Activated naive CD8-positive, alpha-beta T cell (primary cell): ENCODE results near the gene TRHDE.

Experiments used
- H3K27ac Mint-ChIP-seq: one replicate; pipeline ENCODE4 v1.8.0; 2021; ENCODE audit warnings: mixed read lengths
- H3K27me3 Mint-ChIP-seq: one replicate; pipeline ENCODE4 v1.8.0; 2021; ENCODE audit warnings: mixed read lengths
- H3K36me3 Mint-ChIP-seq: one replicate; pipeline ENCODE4 v1.8.0; 2021; ENCODE audit warnings: mixed read lengths
- H3K4me1 Mint-ChIP-seq: one replicate; pipeline ENCODE4 v1.8.0; 2021; ENCODE audit warnings: low read depth, mixed read lengths
- H3K4me3 Mint-ChIP-seq: one replicate; pipeline ENCODE4 v1.8.0; 2021; ENCODE audit warnings: mild to moderate bottlenecking, mixed read lengths
- H3K9me3 Mint-ChIP-seq: one replicate; pipeline ENCODE4 v1.8.0; 2021; ENCODE audit warnings: low read depth, mixed read lengths

Gene TRHDE

DNA sequence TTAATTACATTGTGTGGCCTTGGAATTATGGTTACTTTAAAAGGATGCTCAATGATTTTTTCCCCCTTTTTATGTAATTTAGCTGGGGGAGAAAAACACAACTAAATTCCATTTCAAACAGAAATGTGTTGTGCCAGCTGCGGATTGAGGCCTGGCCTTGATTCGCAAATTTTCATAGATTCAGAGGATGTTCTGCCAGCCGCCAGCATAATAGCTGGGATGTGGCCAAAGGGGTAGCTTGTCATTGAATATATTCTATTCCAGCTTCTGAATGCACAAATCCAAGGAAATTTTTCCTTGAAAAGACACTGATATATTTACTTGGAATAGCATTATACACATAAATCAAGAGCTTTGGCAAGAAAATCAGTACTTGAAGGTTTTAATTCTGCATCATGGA is 43.7 kb downstream of the TRHDE start:
- no peak overlapping the region for H3K27ac Mint-ChIP-seq
- H3K27me3 Mint-ChIP-seq = no peaks in the 10 kb centered on the region
- H3K4me3 Mint-ChIP-seq = no peak overlapping the region
- H3K4me1 Mint-ChIP-seq = no peaks in the 10 kb centered on the region
- no peaks in the 10 kb centered on the region for H3K36me3 Mint-ChIP-seq
- peaks cover 5% of the 10 kb centered on the region for H3K9me3 Mint-ChIP-seq

DNA sequence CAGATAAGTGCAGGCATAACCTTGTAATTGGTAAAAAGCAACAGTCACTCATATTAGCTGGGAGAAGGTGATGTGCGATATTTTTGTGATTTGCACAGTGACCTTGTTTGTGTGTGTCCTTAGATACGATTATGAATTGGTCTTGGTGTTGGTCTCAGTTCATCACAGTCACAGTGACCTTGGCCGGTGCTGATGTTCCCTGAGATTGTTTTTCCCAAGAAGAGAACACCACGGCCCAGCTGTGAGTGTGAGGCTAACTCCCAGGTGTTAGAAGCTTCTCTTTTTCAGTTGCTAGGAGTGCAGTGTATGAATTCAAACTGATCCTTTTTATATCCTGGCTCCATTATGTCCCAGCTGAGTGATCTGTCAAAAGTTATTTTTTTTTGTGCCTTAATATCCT is 46.2 kb downstream of the TRHDE start:
- no peaks in the 10 kb centered on the region for H3K4me1 Mint-ChIP-seq
- H3K36me3 Mint-ChIP-seq = no peaks in the 10 kb centered on the region

DNA sequence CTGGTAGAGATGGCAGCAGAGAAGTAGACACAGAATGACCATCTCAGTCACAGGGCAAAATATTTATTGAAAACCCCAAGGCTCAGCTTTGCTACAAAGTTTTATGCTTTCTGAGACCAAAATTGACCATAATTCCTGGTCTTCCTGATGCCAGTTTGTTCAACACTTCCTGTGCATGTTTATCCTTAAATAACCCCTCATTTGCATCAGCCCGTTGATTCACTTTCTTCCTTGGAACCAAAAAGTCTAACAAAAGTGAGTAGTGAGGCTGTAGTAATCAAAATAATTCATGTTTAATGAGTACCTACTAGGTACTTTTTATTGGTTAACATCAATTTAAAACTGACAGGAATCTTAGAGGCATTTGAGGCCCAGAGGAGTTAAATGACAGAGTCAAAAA is 51.7 kb downstream of the TRHDE start:
- Mint-ChIP-seq H3K36me3 (no peaks in the 10 kb centered on the region), H3K4me3 (no peak overlapping the region), H3K4me1 (no peaks in the 10 kb centered on the region), H3K9me3 (no peaks in the 10 kb centered on the region), H3K27me3 (no peaks in the 10 kb centered on the region), H3K27ac (no peak overlapping the region)

More for the DNA sequence above, 46.2 kb downstream of the TRHDE start:
- no peak overlapping the region for H3K4me3 Mint-ChIP-seq
- no peak overlapping the region for H3K27ac Mint-ChIP-seq
- H3K9me3 Mint-ChIP-seq = peaks cover 5% of the 10 kb centered on the region
- H3K27me3 Mint-ChIP-seq = no peaks in the 10 kb centered on the region

DNA sequence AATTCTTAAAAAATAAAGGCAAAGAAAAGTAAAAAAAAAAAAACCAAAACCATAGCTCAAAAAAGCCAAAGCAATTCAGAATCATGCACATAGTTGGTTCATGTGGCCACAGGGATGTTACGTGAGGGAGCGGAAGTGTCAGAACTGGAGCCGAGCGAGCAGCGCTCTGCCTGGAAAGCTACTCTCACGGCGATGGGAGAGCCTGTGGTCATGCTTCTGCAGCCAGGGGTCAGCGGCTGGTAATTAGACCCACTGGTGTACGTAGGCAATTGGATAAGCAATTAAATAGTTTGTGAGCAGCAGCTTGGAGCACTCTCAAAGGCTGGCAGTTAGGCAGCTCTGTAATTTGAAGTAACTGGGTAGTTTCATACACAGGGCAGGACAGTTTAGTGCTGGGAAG is 58.1 kb downstream of the TRHDE start:
- Mint-ChIP-seq H3K4me3 (no peak overlapping the region), H3K4me1 (no peaks in the 10 kb centered on the region), H3K36me3 (no peaks in the 10 kb centered on the region), H3K27ac (no peak overlapping the region), H3K27me3 (no peaks in the 10 kb centered on the region), H3K9me3 (no peaks in the 10 kb centered on the region)

DNA sequence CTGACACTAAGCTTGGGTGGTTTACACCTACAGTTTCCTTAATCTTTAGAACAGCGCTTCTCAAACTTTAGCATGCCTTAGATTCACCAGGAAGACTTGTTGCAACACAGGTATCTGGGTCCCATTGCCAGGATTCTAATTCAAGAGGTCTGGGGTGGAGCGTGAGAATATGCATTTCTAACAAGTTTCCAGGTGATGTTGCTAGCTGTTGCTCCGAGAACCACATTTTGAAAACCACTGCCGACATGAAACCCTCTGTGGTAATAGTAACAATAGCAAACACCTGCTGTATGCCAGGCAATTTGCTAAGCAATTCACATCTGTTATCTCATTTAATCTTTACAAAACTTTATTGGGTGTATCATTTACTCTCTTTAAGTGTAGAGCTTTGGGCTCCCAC is 58.6 kb downstream of the TRHDE start:
- H3K4me3 Mint-ChIP-seq = no peak overlapping the region
- H3K4me1 Mint-ChIP-seq = no peaks in the 10 kb centered on the region
- H3K36me3 Mint-ChIP-seq = no peaks in the 10 kb centered on the region
- no peaks in the 10 kb centered on the region for H3K27me3 Mint-ChIP-seq
- H3K27ac Mint-ChIP-seq = no peak overlapping the region
- no peaks in the 10 kb centered on the region for H3K9me3 Mint-ChIP-seq

DNA sequence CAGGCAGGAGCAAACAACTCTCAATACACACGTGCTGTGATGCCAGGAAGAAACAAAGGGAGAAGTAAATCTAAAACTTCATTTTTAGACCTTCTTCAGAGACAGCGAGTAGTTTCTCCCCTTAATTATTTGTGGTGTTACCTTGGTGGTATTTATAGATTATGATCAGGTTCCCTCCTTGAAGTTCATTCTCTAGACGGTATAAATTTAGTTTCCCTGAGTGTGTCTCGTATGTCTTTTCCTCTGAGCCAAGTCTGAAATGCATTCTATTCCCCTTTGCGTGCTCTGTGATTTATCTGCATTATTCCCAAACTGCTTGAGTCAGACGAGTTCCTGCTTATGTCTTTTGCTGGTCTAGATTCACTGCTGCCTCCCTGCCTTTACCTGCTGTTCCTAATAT is 65.2 kb downstream of the TRHDE start:
- no peaks in the 10 kb centered on the region for H3K9me3 Mint-ChIP-seq
- H3K36me3 Mint-ChIP-seq = no peaks in the 10 kb centered on the region
- no peaks in the 10 kb centered on the region for H3K27me3 Mint-ChIP-seq
- no peaks in the 10 kb centered on the region for H3K4me1 Mint-ChIP-seq
- no peak overlapping the region for H3K4me3 Mint-ChIP-seq
- no peak overlapping the region for H3K27ac Mint-ChIP-seq

DNA sequence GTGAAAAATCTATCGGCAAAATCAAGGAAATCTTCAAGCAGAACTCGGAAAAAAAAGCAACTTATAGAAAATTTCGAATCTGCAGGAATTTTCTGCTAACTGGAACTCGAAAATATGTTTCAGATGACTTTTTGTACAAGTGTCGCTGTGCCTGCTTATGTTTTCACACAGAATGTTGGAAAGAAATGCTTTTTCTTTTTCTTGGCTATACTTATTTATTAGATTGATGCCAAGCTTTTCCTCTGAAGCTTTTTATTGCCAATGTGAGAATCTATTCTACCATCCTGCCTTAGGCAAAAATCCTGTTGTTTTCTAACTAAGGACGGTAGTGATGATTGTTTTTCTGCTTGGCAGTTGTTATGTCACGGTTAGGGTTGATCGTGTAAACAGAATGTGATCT is 65.8 kb downstream of the TRHDE start:
- no peaks in the 10 kb centered on the region for H3K9me3 Mint-ChIP-seq
- no peaks in the 10 kb centered on the region for H3K4me1 Mint-ChIP-seq
- H3K27me3 Mint-ChIP-seq = no peaks in the 10 kb centered on the region
- no peak overlapping the region for H3K4me3 Mint-ChIP-seq
- no peaks in the 10 kb centered on the region for H3K36me3 Mint-ChIP-seq
- no peak overlapping the region for H3K27ac Mint-ChIP-seq

DNA sequence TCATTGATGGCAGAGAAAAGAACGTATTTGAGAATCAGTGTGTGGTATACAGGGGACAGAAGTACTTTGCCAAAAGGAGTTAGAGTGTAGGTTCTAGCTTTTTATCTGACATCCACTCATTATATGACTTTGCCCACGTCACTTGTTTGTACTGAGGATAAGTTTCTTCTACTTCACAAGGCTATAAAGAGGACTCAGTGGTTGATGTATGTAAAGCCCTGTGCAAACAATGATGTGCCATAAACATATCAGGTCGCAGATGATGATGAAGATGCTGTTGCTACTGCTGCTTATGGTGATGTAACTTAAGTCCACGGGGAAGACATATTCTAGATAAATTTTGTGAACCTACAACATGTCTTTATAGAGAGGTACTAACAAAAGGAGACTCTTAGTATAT is 66.3 kb downstream of the TRHDE start:
- H3K27me3 Mint-ChIP-seq = no peaks in the 10 kb centered on the region
- H3K27ac Mint-ChIP-seq = no peak overlapping the region
- H3K4me1 Mint-ChIP-seq = no peaks in the 10 kb centered on the region
- H3K9me3 Mint-ChIP-seq = no peaks in the 10 kb centered on the region
- no peak overlapping the region for H3K4me3 Mint-ChIP-seq
- no peaks in the 10 kb centered on the region for H3K36me3 Mint-ChIP-seq

DNA sequence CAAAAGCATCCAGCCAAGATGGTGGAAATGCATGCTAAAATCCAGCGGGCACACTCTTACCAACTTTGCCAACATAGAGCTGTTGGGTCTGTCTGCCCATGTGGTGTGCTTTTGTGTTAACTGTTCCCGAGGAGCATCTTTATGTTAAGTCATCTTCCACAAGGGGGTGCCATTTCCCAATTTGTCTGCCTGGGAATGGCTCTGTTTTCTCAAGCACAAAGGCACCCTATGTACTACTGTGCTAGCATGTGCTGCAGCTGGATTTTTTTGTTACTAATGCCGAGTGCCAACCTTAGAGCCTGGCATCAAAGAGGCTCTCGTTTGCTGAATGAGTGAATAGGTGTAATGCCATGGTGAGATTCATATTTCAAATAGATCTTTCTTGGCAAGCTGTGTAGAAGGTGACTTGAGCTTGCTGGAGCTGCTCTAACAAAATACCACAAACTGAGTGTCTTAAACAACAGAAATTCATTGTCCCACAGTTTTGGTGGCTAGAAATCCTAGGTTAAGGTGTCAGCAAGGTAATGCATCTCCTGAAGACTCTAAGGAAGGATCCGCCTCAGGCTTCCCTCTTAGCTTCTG is 74.3 kb downstream of the TRHDE start:
- H3K4me1 Mint-ChIP-seq = no peaks in the 10 kb centered on the region
- H3K27ac Mint-ChIP-seq = no peak overlapping the region
- H3K9me3 Mint-ChIP-seq = no peaks in the 10 kb centered on the region
- no peak overlapping the region for H3K4me3 Mint-ChIP-seq
- no peaks in the 10 kb centered on the region for H3K36me3 Mint-ChIP-seq
- peaks cover 2% of the 10 kb centered on the region for H3K27me3 Mint-ChIP-seq

DNA sequence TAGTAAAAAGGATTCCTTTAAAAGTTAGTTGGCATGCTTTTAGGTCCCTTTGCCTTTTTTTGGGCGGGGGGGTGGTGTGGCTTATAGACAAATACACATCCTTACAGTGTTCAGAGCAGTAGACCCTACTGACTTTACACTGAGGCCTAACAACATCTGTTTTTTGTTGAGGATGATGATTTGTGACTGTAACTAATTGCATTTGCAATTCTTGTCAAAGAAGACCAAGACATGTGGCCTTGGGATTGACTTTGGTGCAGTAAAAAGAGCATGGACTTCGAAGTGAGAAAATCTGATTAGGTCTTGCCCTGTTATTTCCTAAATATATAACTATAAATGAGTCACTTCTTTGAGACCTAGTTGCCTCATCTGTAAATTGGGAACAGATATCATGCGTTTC is 77.3 kb downstream of the TRHDE start:
- Mint-ChIP-seq H3K4me1 (no peaks in the 10 kb centered on the region), H3K4me3 (no peak overlapping the region), H3K36me3 (no peaks in the 10 kb centered on the region), H3K9me3 (no peaks in the 10 kb centered on the region), H3K27me3 (peaks cover 2% of the 10 kb centered on the region), H3K27ac (no peak overlapping the region)

DNA sequence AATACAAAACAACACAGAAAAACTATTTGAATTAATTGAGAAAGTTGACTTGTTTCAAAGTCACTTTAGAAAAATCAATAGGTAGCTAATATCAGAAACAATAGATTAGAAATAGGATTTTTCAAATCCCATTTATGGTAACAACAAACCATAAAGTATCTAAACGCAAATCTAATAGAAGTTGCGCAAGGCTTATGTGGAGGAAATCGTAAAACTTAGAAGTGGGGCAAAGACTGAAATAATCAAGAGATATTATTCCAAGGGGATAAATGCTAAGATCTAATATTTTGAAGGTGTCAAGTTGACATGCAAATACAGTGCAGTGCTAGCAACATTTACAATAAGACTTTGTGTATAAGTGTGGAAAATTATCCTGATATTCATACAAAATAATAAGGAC is 87.2 kb downstream of the TRHDE start:
- H3K27ac Mint-ChIP-seq = no peak overlapping the region
- no peak overlapping the region for H3K4me3 Mint-ChIP-seq
- no peaks in the 10 kb centered on the region for H3K36me3 Mint-ChIP-seq
- H3K4me1 Mint-ChIP-seq = no peaks in the 10 kb centered on the region
- H3K27me3 Mint-ChIP-seq = no peaks in the 10 kb centered on the region
- no peaks in the 10 kb centered on the region for H3K9me3 Mint-ChIP-seq

DNA sequence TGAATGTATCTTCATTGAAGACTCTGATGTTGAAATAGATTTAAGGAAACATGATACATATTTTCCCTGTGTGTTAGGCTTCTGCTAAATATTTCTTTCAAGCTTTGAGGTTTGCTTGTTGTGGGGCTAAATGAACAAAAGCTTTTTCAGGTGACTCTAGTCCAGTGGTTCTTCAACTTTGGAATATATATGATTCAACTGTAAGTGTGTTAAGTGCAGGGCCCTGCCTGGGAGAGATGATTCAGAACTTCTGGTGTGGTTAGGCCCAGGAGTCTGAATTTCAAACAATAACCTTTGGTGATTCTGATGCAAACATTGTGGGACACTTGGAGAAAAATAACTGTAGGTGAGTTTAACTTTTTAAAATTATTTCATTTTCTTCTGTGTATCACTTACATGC is 93.0 kb downstream of the TRHDE start:
- Mint-ChIP-seq H3K4me1 (no peaks in the 10 kb centered on the region), H3K27ac (no peak overlapping the region), H3K9me3 (peaks cover 3% of the 10 kb centered on the region), H3K36me3 (no peaks in the 10 kb centered on the region), H3K4me3 (no peak overlapping the region), H3K27me3 (no peaks in the 10 kb centered on the region)

DNA sequence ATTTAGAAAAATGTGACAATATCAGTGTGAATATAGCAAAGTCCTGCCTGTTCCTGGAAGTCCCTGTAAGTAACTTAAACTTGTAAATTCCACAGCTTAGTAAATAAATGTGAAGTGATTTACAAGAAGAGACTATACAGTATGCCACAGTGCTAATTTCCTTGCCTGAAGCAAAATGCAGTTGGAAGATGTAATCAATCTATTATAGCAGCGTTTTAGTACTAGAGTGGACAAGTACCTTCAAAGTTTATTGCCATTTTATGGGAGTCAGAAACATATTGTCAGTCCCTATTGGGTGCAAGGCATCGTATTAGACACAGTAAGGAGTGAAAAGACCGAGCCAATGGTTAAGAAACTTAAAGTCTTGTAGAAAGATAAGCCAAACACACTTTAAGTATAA is 94.1 kb downstream of the TRHDE start:
- peaks cover 3% of the 10 kb centered on the region for H3K9me3 Mint-ChIP-seq
- H3K4me3 Mint-ChIP-seq = no peak overlapping the region
- no peaks in the 10 kb centered on the region for H3K27me3 Mint-ChIP-seq
- H3K27ac Mint-ChIP-seq = no peak overlapping the region
- no peaks in the 10 kb centered on the region for H3K36me3 Mint-ChIP-seq
- H3K4me1 Mint-ChIP-seq = no peaks in the 10 kb centered on the region

DNA sequence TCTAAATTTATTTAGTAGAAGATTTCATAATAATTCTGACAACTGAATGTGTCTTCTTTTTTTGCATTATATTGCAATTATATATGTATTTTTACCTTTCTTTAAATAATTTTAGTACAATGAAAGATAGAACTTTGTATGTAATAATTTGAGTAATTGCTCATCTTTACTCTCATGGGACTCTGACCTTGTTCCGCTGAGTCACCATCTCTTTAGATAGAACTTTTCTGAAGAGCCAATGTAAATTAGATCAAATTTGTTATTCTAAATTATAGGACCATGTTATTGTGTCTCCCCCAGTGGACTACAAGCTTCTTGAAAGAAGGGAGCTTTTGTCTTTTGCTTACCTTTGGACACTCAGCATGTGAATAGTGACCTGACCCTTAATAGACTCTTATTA is 96.1 kb downstream of the TRHDE start:
- H3K4me1 Mint-ChIP-seq = no peaks in the 10 kb centered on the region

DNA sequence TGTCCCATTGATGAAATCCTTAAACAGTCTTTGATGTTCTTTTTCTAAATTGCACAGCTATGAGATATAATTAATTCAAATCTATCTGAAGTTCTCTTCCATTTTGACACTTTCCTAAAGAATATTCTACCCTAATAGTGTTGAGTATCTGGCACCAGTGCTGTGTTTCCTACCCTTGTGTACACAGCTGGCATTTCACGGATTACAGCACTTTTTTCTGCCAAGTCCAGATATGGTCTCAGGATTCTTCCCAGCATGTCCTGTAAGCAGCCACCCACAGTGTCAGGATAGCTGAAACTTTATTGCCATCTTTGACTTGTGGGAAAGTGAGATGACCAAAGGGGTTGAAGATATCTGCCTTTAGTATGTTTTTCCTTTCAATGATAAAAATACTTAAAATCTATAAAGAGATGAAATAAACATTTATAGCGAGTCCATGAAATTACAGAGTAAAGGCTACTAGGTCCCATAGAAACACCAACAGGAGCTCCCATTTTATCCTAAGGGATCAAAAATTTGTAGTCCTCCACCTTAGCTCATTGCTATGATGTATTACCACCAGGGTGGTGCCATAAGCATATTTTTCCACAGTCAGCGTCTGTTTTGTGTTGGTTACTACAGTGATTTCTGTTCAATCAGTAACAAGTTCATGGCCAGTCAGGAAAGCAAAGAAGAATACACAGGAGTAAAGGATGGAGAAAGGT is 96.7 kb downstream of the TRHDE start:
- Mint-ChIP-seq H3K9me3 (peaks cover 3% of the 10 kb centered on the region), H3K36me3 (no peaks in the 10 kb centered on the region)

More for the DNA sequence above, 96.1 kb downstream of the TRHDE start:
- Mint-ChIP-seq H3K4me3 (no peak overlapping the region), H3K27ac (no peak overlapping the region), H3K27me3 (no peaks in the 10 kb centered on the region), H3K36me3 (no peaks in the 10 kb centered on the region), H3K9me3 (peaks cover 3% of the 10 kb centered on the region)

DNA sequence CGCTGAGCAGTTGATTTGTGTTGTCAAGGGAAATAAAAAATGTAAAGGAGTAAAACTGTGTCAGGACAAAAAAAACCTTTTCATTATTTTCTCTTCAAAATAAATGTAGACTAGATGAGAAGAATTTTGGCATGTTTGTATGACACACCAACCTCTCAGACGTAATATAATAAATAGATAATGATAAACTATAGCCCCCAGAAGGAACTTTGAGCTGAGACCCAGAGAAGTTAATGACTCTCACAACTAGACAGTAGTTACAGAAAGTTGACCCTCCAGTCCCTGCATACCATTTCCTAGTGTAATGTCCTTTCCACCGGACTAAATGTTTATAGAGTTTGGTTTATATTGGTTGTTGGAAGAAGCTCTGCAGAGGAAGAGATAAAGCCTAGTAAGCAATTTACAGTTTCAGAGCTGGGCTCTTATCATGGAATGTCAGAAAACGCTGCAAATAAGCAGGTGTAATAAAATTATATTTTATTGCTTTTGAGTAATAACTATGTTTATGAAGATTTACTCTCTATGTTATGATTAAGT is 97.3 kb downstream of the TRHDE start:
- Mint-ChIP-seq H3K9me3 (peaks cover 3% of the 10 kb centered on the region), H3K4me3 (no peak overlapping the region), H3K4me1 (no peaks in the 10 kb centered on the region), H3K36me3 (no peaks in the 10 kb centered on the region), H3K27ac (no peak overlapping the region), H3K27me3 (no peaks in the 10 kb centered on the region)

More for the DNA sequence above, 96.7 kb downstream of the TRHDE start:
- Mint-ChIP-seq H3K4me1 (no peaks in the 10 kb centered on the region), H3K27ac (no peak overlapping the region), H3K4me3 (no peak overlapping the region), H3K27me3 (no peaks in the 10 kb centered on the region)
